ENCODE results near the gene FLOT1. TPM values are rescaled to one million over a fixed set of nuclear protein-coding genes. Genes with fewer than 3 reads are reported as not detected.

FLOT1 gene
- total and polyA plus RNA-seq, 2 of the 4 experiments (the other 2 are of a cell fraction): 96.2 to 162 TPM

GRCh38 chr6:30752157-30752927 lies 9.9 kb upstream of the FLOT1 start:
- Histone ChIP-seq H3K4me1 (ENCODE audit: control insufficient read depth, insufficient read depth, low read length) (peaks cover 34% of the 10 kb centered on the region), H3K4me3 (ENCODE audit: insufficient read depth, low read depth, low read length) (no peak overlapping the region; the same call in 1 of the 2 replicates)
- BruUV-seq (replicated peaks): no TSS peak
- TF ChIP-seq SMC3 (IDR thresholded peaks at IDR 0.05; ENCODE audit: low read depth, low read length) (no peak; the same call in 1 of the 2 replicates), RAD21 (IDR thresholded peaks at IDR 0.05; ENCODE audit: low read length) (peak; percentile 41), MXI1 (IDR thresholded peaks at IDR 0.05; ENCODE audit: borderline replicate concordance, low read depth, low read length) (no peak), CTCF (conservative IDR thresholded peaks at IDR 0.05; ENCODE audit: low read depth, low read length) (peak; percentile 13; the same call in 1 of the 2 replicates), MAFK (IDR thresholded peaks at IDR 0.05; ENCODE audit: low read depth, low read length) (peak; percentile 60), RCOR1 (IDR thresholded peaks at IDR 0.05; ENCODE audit: insufficient replicate concordance, low read length) (no peak), POLR2A (IDR thresholded peaks at IDR 0.05; ENCODE audit: low read depth, low read length) (peak; percentile 78), ELK1 (IDR thresholded peaks at IDR 0.05; ENCODE audit: borderline replicate concordance, low read depth, low read length) (no peak), BHLHE40 (IDR thresholded peaks at IDR 0.05; ENCODE audit: low read depth, low read length) (peak; percentile 63), CEBPB (IDR thresholded peaks at IDR 0.05; ENCODE audit: low read depth, low read length) (peak; percentile 77), CHD1 (IDR thresholded peaks at IDR 0.05; ENCODE audit: low read depth, low read length) (no peak), RFX5 (IDR thresholded peaks at IDR 0.05; ENCODE audit: low read depth, low read length) (no peak; the same call in 1 of the 2 replicates), FOS (IDR thresholded peaks at IDR 0.05; ENCODE audit: low read depth, low read length) (peak; percentile 90)

More at GRCh38 chr6:30752157-30752927, 9.9 kb upstream of the FLOT1 start:
- Histone ChIP-seq H4K8ac (ENCODE audit: low read depth in 2 of 2, low read length in 2 of 2) (peak overlapping the region; percentile 86 to 97), H2AK5ac (ENCODE audit: low read depth, low read length) (peak overlapping the region; percentile 94), H3K18ac (ENCODE audit: low read depth, low read length) (peak overlapping the region; percentile 94), H3K27ac (ENCODE audit: insufficient read depth, low read length) (peak overlapping the region; percentile 99), H3K9me1 (ENCODE audit: insufficient read depth, low read length) (peaks cover 24% of the 10 kb centered on the region), H3K4me2 (ENCODE audit: low read depth, low read length) (peak overlapping the region; percentile 38), H3K14ac (replicated peaks; ENCODE audit: low read depth, low read length) (peak overlapping the region; percentile 98), H3K9me3 (ENCODE audit: control insufficient read depth, insufficient read depth, low read length) (no peaks in the 10 kb centered on the region), H3K79me1 (ENCODE audit: low read depth in 1 of 2, low read length in 2 of 2) (peaks cover 12 to 45% of the 10 kb centered on the region in 2 experiments), H4K91ac (ENCODE audit: insufficient read depth, low read depth, low read length) (peak overlapping the region; percentile 98), H2BK15ac (ENCODE audit: low read depth, low read length) (peak overlapping the region; percentile 96), H3K27me3 (ENCODE audit: control insufficient read depth, insufficient read depth, low read length) (no peaks in the 10 kb centered on the region), H4K20me1 (ENCODE audit: insufficient read depth, low read length) (no peaks in the 10 kb centered on the region), H3K9ac (ENCODE audit: low read depth, low read length) (peak overlapping the region; percentile 73), H2AK9ac (replicated peaks; ENCODE audit: low read depth, low read length, poor library complexity) (peak overlapping the region; percentile 86), H3K56ac (ENCODE audit: extremely low read depth, insufficient read depth, low read length) (peak overlapping the region; percentile 91), H3K4ac (ENCODE audit: low read depth, low read length) (peak overlapping the region; percentile 98), H2BK5ac (ENCODE audit: low read depth, low read length, poor library complexity, severe bottlenecking) (peak overlapping the region; percentile 97), H3K23ac (ENCODE audit: low read depth, low read length) (peak overlapping the region; percentile 98), H4K5ac (ENCODE audit: low read depth, low read length) (peak overlapping the region; percentile 92), H2AFZ (replicated peaks; ENCODE audit: low read length, poor library complexity) (peak overlapping the region; percentile 75), H2BK20ac (ENCODE audit: low read depth, low read length) (peak overlapping the region; percentile 98), H3K36me3 (ENCODE audit: control insufficient read depth, insufficient read depth, low read length) (no peaks in the 10 kb centered on the region), H2BK120ac (ENCODE audit: low read depth, low read length) (peak overlapping the region; percentile 99)
- ChIA-PET POLR2A (ENCODE audit: unreplicated experiment) (interaction anchor here (0.5 to 1.9 kb wide), 6 partner anchors 9 to 73 kb away, joined by 3 to 19 read pairs (median 8); partner anchors contain the start of genes FLOT1 and IER3), CTCF (interaction anchor here (0.5 to 0.9 kb wide), 5 partner anchors 9 to 125 kb away, joined by 3 to 7 read pairs (median 3); partner anchors contain the start of gene FLOT1)
- DNase-seq (peak; percentile 100), ATAC-seq (ENCODE audit: low read depth) (peak; percentile 94)
- dilution Hi-C loops (cut with HindIII; ENCODE audit: low sequenced_read_pairs, unreplicated experiment): no loop called here
- intact Hi-C loops (cut with micrococcal nuclease): loop anchor here (1.0 to 2.0 kb wide), 4 partner anchors 8 to 66 kb away; partner anchors contain the start of gene IER3
- in situ Hi-C loops (cut with MboI; ENCODE audit: low sequenced_read_pairs): no loop called here
- 0% methylated on average over 2 of the region's 12 CpGs; no CpG with 5 or more reads in 1 of the 2 experiments for WGBS, 2 experiments (ENCODE audit: extremely low coverage in 2 of 2, insufficient read length in 1 of 2)
